GM19397 (cell line): ENCODE data around the gene DMRTC2.
"Not testable (repeated sequence)": the region's sequence is repeated elsewhere in the genome, so short reads cannot be mapped to it uniquely, and the experiment has no call there.

ENCODE experiments used
- ATAC-seq: cut with Tn5 transposase; IDR thresholded peaks from one replicate; pipeline ENCODE4 v1.9.1; 2021; ENCODE audit warnings: mild to moderate bottlenecking, moderate library complexity; ENCODE audit not compliant: unreplicated experiment

Gene DMRTC2

DNA sequence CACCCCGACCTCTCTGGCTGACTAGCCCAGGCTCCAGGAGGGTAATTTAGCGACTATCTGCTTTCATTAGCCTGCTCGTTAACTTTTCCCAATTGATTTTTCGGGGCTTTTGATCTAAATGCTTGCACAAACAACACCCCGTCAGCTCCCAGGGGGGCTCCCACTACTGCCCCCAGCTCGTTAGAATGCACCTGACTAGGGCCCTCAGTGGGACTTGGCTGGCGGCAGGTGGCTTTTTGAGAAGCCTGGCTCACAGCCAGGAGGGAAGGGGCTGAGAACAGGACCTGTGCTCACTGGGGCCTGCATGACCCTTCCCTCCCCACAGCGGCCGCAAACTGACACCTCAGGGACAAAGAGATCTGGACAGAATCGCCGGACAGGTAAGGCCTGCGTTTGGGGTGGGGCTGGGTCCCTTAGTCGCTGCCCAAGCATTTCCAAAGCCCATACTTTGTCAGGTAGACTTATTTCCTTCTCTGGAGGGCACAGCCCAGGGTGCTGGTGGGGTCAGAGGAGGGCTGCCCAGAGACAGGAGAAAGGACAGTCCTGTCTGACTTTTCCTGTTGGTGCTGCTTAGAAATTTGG lies 24.6 kb downstream of the DMRTC2 start:
- no peak for ATAC-seq

DNA sequence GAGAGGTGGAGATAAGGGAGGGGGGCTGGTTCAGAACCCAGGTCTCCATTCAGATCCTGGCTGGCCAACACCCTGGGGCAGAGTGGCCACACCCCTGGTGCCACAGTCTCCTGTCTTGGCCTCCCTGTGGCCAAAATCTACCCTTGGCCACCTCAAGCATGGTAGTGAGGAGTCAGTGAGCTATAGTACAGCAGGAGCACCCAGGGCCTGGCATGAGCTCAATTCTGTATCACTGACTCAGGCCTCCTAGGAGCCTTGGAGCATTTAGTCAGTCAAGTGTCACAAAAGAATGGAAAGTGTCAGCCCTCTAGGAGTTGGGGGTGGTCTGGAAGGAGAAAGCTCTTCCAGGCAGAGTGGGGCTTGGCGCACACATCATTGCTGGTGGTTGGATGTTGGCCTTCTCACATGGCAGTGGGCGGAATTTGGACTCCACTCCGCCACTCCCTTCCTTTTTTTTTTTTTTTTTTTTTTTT lies 25.6 kb downstream of the DMRTC2 start:
- no peak for ATAC-seq

DNA sequence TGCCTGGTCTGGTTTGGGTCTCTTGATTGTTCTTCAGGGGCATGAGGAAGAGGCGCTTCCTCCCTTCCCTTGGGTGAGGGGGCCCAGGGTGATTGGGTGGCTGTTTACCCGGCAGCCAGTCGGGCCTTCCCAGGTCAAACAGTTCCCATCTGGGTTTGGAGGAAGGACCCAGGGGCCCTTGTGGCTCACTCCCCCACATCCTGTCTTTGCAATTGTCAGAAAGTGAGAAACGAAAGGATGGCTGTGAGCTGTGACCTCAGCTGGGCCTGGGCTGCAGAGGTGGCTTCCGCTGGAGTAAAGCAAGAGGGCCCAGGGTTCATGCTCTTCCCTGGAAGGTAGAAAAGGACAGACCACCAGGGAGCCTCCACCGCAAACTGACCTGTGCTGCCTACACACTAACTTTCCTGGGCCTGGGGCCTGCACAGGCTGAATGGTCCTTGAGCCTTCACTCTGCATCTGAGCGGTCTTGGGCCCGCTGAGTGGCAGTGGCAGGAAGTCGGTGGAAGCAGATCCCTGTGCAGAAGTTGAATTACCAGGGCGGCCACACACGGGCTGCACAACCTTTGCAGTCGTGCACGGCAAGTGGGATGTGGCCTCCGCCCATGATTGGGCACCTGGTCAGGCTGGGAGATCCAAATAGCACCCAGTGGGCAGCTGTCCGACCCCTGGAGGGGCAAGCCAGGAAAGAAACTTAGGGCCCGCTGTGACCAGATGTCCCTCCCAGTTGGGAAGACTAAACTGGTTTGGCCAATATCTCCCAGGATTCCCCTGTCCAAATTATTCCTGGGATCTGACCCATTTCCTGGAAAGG lies 26.9 kb downstream of the DMRTC2 start:
- ATAC-seq = peak; percentile 48

DNA sequence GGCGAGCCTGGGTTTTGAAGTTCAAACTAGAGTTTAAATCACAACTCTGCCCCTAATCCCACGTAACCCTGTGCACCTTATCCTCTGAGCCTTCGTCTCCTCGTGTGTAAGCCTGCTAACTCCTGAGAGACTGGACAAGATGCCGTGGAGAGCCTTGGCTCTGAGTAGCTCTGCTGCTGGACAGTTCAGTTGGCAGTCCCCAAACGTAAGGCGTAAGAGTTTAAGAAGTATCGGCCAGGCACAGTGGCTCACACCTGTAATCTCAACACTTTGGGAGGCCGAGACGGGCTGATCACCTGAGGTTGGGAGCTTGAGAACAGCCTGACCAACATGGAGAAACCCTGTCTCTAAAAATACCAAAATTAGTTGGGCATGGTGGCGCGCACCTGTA lies 27.5 kb downstream of the DMRTC2 start:
- no peak for ATAC-seq

- no peak for ATAC-seq
These were observed 28.2 kb downstream of the DMRTC2 start for GRCh38 chr19:41872775-41873647.

- ATAC-seq = not testable (repeated sequence)
These were observed 31.1 kb downstream of the DMRTC2 start for GRCh38 chr19:41875973-41876372.

- peak; percentile 75 for ATAC-seq
These were observed 32.3 kb downstream of the DMRTC2 start, which contains the start of gene CD79A for GRCh38 chr19:41876847-41877832. Gene CD79A, plus strand, starts transcription at chr19:41877279. Its CDS starts 26 bp downstream, at chr19:41877305.

DNA sequence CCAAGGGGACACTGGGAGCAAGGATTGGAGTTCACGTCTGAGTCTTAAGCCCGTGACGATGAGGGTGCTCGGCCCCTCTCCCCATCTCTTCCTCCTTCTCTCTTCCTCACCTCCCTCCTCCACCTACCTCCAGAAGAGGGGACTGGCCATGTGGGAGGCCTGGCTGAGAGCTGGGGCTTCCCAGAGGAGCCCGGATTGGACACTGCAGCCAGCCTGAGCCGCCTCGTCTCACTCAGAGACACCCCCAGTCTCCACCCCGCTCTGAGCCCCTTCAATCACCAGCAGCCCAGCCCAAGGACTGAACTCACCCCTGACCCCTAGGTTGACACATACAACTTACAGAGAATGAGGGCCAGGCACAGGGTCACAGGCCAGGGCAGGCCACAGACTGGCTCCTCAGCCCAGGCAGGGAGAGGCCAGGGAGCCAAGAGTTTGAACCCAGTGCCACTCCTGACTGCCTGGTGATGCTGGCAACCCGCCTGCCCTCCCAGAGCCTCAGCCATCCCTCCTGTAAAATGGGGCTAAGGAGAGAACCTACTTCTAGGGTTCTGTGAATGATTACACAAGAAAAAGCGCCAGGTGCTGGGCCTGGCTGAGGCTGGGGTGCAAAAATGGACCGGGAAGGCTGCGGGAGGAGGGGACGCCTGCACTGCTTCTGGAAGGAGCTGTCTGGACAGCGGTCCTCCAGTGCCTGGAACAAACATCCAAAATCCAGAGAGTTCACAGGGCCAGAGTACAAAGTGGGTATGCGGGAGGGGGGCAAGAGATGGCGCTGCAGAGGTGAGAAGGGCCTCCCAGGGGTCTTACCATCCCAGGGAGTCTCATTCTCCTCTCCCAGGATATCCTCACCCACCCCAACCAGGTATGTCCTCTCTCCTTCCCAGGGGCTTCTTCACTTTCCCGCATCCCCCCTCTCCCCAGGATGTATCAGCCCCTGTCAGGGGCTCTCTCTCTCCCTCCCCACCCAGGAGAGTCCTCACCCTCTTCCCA lies 33.4 kb downstream of the DMRTC2 start:
- ATAC-seq = no peak

DNA sequence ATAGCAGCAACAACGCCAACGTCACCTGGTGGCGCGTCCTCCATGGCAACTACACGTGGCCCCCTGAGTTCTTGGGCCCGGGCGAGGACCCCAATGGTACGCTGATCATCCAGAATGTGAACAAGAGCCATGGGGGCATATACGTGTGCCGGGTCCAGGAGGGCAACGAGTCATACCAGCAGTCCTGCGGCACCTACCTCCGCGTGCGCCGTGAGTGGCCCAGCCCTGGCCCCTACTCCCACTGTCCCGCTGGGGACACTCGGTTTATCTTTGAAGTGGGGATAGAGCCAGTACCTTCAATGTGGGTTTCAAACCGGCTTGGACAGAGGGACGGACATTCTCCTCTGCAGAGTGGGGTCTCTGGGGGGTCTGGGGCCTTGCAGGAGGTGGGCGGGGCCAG lies 34.2 kb downstream of the DMRTC2 start:
- no peak for ATAC-seq

DNA sequence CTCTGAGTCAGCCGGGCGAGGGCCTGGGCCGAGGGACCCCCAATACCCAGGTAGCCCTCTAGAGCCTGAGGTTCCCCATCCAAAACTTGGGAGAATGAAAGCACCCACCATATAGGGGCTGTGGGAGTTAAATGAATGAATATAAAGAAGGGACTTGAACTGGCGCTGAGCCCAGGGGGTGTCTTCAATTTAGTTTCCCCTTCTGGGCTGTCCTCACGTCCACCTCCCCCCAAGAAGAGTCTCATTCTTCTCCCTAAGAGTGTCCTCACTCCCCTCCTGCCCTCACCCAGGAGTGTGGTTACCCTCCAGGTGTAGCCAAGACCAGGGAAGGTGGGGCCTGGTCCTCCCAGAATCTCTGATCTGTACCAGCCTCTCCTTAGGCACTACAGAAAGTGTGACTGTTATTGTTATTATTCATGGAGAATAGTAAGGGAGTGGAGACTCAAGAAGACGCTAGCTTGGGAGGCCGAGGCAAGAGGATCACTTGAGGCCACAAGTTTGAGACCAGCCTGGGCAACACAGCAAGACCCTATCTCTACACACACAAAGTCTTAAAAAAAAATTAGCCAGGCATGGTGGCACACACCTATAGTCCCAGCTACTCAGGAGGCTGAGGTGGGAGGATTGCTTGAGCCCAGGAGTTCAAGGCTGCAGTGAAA lies 35.0 kb downstream of the DMRTC2 start:
- ATAC-seq = no peak

DNA sequence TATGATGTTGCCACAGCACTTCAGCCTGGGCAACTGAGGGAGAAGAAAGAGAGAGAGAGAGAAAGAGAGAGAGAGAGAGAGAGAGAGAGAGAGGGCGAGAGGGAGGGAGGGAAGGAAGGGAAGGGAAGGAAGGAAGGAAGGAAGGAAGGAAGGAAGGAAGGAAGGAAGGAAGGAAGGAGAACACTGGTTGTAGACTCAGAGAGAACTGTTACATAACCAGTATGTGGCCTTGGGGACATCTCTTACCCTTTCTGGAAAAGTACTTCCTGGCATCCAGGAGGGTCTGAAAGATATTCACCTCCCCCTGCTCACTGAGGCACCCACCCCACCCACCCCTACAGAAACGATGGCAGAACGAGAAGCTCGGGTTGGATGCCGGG lies 35.5 kb downstream of the DMRTC2 start:
- no peak for ATAC-seq

DNA sequence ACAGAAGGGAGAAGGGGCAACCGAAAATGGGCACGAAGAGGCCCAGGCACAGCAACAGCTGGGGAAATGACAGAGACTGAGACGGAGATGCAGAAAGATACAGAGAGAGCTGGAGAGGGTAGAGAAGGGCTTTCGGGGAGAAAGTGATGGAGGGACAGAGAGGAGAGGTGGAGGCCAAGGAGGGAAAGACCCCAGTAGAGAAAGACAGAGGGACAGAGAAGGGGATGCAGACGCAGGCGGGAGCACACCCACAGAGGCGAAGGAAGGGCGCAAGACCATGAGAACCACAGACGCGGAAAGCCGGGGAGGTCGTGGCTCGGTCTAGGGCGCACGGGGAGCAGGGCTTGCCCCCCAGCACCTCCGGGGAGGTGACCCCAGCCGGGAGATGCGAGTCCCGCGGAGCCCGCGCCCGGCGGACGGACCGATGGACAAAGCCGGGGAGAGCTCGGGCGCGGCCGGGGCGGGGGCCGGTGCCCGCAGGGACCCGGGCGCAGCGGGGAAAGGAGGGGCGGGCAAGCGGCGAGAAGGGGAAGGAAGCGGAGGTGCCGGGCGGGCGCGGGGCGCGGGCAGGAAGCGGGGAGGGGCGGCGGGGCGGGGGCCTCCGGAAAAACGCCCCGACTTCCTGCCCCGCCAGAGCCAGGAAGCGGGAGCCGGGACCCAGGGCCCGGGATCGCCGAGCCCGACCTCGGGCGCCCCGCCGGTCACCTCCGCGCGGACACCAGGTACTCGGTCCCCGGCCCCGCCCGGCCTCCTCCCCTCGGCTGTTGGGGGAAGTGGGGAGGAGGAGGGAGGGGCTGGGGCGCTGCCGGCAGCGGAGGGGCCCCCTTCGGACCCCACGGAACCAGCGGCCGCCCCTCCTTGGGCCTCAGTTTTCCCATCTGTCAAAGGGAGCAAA lies 38.0 kb downstream of the DMRTC2 start, which contains the start of gene ARHGEF1:
Gene ARHGEF1, plus strand, starts transcription at position 617 of the 895 bp plus-strand sequence. CDS start 4,899 bp downstream, outside the sequence.
- ATAC-seq = no peak

DNA sequence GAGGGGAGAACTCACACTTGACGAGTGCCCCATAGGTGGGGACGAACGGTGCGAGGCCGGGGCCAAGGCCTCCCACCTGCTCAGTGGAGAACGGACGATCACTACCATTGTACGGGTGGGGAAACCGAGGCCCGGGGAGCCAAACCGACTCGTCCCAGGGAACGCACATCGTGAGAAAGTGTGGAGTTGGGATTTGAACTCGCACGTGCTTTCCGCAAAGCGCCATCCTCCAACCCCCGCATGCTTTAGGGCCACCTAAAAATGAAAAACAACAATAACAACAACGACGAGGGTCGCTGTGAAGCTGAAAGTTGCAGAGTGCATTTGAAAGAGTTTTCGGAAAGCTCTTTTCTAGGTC lies 38.6 kb downstream of the DMRTC2 start:
- no peak for ATAC-seq

DNA sequence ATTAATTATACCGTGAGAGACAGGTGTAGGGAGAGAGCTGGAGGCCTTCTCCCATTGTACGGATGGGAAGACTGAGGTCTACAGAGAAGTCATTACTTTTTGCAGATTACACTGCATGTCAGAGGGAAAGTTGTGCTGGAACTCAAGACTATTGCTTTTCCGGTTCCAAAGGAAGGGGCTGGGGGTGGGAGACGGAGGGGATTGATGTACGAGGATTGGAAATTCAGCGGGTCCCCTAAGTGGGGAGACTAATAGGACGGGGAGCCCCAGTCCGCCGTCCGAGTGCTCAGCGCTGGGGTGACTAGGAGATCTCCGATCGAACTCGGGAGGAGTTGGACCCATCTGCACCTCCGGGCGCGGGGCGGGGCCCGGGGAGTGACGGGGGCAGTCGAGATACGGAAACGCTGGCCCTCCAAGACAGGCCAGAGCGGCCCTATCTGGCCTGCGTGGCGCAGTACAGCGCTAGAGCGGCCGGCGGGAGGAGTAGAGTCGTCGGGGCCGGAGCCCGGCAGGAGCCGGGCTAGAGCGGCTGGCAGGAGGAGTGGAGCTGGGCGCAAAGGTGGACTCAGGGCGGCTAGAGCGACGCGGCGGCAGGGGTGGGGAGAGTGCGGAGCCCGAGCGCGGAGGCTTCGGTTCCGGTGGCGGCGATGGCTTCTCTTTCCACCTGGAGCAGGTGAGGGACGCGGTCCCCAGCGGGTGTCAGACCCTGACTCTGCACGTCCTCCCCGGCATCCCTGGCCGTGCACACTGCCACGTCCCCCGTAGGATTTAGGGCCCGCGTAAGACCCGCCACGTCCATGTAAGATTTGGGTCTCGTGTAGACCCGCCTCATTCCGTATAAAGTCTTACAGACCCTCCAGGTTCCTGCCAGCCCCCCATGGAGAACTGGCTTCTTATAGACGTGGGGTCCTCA lies 39.2 kb downstream of the DMRTC2 start:
- peak; percentile 75 for ATAC-seq

DNA sequence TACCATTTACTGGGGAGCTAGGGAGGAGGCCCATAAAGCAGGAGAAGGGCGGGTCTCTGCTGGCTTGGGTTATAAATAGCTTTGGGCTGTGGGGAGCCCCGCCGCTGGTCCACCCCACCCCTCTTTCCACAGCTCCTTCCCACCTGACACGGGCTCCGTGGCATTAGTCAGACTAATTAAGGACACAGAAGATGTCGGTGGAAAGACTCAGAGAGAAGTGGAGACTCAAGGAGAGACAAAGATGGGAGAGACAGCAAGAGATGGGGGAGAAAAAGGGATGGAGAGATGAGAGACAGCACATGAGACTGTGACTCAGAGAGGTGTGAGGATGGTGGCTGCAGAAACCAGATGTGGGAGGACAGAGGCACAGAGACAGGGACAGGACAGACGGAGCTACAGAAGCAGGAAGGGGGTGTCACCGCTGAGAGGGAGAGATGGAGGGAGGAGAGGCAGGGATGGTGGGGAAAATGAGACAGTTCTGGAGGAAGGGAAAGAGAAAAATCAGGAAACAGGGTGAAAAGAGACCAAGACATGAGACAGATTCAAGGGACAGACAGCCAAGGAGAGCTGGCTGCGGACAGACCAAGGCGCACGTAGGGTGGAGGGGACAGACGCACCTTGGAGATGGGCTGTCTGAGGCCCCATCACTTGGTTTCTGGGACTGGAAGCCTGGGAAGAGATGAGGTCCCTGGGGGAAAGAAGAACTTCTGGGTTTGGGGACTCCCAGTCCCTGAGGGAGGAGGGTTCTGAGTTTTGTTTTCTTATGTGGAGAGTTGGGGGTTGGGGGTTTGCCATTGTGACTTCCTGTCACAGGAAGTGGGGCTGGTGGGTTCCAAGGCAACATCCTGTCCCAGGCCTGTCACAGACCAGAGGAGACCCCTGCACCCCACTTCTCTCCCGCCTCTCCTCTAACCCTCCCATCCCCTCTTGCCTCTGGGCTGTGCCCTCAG lies 42.2 kb downstream of the DMRTC2 start:
- no peak for ATAC-seq
